K562 (cell line): Measurements from ENCODE around the gene DLGAP1. TPM values are rescaled to one million over a fixed set of nuclear protein-coding genes. Genes with fewer than 3 reads are reported as not detected.
A peak's percentile ranks its signal among the peaks of the same experiment; 100 is the strongest.

ENCODE experiments used
- BACH1 ChIP-seq: fragments of 200-800 bp; sonication (Bioruptor generic); IDR thresholded peaks from 2 replicates; pipeline ENCODE4 v1.6.1; 2016; ENCODE audit warnings: missing genetic modification characterization, missing compliant biosample characterization
- CCAR2 ChIP-seq: fragments of 200-400 bp; formaldehyde crosslinking; IDR thresholded peaks from 2 replicates; pipeline ENCODE4 v1.6.1; 2017; ENCODE audit warnings: mild to moderate bottlenecking, low read depth, low read length
- CEBPB ChIP-seq: fragments of 450-650 bp; IDR thresholded peaks from 2 replicates; pipeline ENCODE4 v1.6.1; 2016; ENCODE audit warnings: missing genetic modification characterization, missing compliant biosample characterization
- ELF4 ChIP-seq: fragments of 450-650 bp; formaldehyde crosslinking; IDR thresholded peaks from 2 replicates; pipeline ENCODE4 v1.4.0; 2022; ENCODE audit warnings: missing genetic modification characterization
- ETV1 ChIP-seq: fragments of 450-650 bp; conservative IDR thresholded peaks from 2 replicates; pipeline ENCODE4 v1.6.1; 2016; ENCODE audit warnings: missing genetic modification characterization, control low read depth, low read depth, missing compliant biosample characterization
- FOXP1 ChIP-seq: sonication (generic); formaldehyde crosslinking; IDR thresholded peaks from 2 replicates; pipeline ENCODE4 v1.8.0; 2022; ENCODE audit warnings: mild to moderate bottlenecking, missing genetic modification reagents
- GABPB2 ChIP-seq: fragments of 250-450 bp; sonication (Bioruptor Pico); conservative IDR thresholded peaks from 2 replicates; pipeline ENCODE4 v1.5.1; 2021; ENCODE audit warnings: mild to moderate bottlenecking
- HDAC3 ChIP-seq: fragments of 450-650 bp; IDR thresholded peaks from 2 replicates; pipeline ENCODE4 v1.6.1; 2018; ENCODE audit warnings: borderline replicate concordance, mild to moderate bottlenecking, moderate library complexity; ENCODE audit not compliant: partially characterized antibody
- MYBL2 ChIP-seq, 2 experiments: fragments of 450-650 bp in 1 of 2; sonication (generic) in 1 of 2; formaldehyde crosslinking in 1 of 2; IDR thresholded peaks; 2 replicates each; pipeline versions ENCODE4 v1.6.1 to v1.8.1; 2017 to 2022; ENCODE audit warnings: borderline replicate concordance in 1 of 2, inconsistent platforms in 1 of 2, low read depth in 1 of 2, mild to moderate bottlenecking in 1 of 2, missing genetic modification reagents in 1 of 2, moderate library complexity in 1 of 2
- STAT5B ChIP-seq: fragments of 250-450 bp; sonication (Bioruptor Pico); IDR thresholded peaks from 2 replicates; pipeline ENCODE4 v1.8.0; 2021; ENCODE audit warnings: mild to moderate bottlenecking, inconsistent platforms
- YBX1 ChIP-seq: fragments of 450-650 bp; IDR thresholded peaks from 2 replicates; pipeline ENCODE4 v1.7.1; 2016; ENCODE audit warnings: mild to moderate bottlenecking
- ZKSCAN3 ChIP-seq: fragments of 250-450 bp; sonication (Bioruptor Pico); IDR thresholded peaks from 2 replicates; pipeline ENCODE4 v1.4.0; 2020
- ZNF133 ChIP-seq: fragments of 250-450 bp; sonication (Bioruptor Pico); IDR thresholded peaks from 2 replicates; pipeline ENCODE4 v1.4.0; 2020; ENCODE audit warnings: mild to moderate bottlenecking
- ZNF583 ChIP-seq: fragments of 250-450 bp; sonication (Bioruptor Pico); IDR thresholded peaks from 2 replicates; pipeline ENCODE4 v1.4.0; 2020
- ZNF76 ChIP-seq: fragments of 250-450 bp; sonication (Bioruptor Pico); IDR thresholded peaks from 2 replicates; pipeline ENCODE4 v1.4.0; 2020; ENCODE audit warnings: mild to moderate bottlenecking, moderate library complexity, borderline replicate concordance
- ZNF780A ChIP-seq: fragments of 250-450 bp; sonication (Bioruptor Pico); IDR thresholded peaks from 2 replicates; pipeline ENCODE4 v1.5.0; 2021; ENCODE audit warnings: mild to moderate bottlenecking
- polyA plus RNA-seq, 8 experiments: library from polyadenylated mRNA; depleted of rRNA in 4 of 8; stranded (reverse) in 5 of 8; unstranded in 3 of 8; fragments of >200 nt; fragmentation: Nextera tagmentation in 2 of 8; fragmentation: Illumina TruSeq in 1 of 8; extraction: Ambion mirVana in 2 of 8; extraction: Trizol in 1 of 8; gene quantifications; 2 replicates each; pipeline versions ENCODE4 v1.2.1 to v1.2.3, GENCODE V29; 2011 to 2014; ENCODE audit warnings: inconsistent platforms in 1 of 8, missing spikeins in 1 of 8
- total RNA-seq, 7 experiments: library from RNA; depleted of rRNA in 6 of 7; stranded (reverse); fragments of >200 nt in 6 of 7; fragmentation: Illumina TruSeq in 2 of 7; extraction: Trizol in 2 of 7; gene quantifications; 2 replicates each; pipeline versions ENCODE4 v1.2.1 to v1.2.3, GENCODE V29; 2011 to 2021; ENCODE audit warnings: low replicate concordance in 1 of 7
- TF ChIP-seq, protein P1 (sequence below): IDR thresholded peaks from 3 replicates; pipeline ENCODE4 v1.6.1; 2011; ENCODE audit warnings: borderline replicate concordance, mild to moderate bottlenecking; ENCODE audit not compliant: insufficient read length, insufficient read depth
- TF ChIP-seq, protein P2 (sequence below): fragments of 450-650 bp; IDR thresholded peaks from 2 replicates; pipeline ENCODE4 v1.7.0; 2016; ENCODE audit warnings: borderline replicate concordance
- TF ChIP-seq, protein P3 (sequence below): fragments of 250-450 bp; sonication (Bioruptor Pico); IDR thresholded peaks from 2 replicates; pipeline ENCODE4 v1.4.0; 2020; ENCODE audit warnings: borderline replicate concordance
- TF ChIP-seq, protein P4 (sequence below), 2 experiments: fragments of 450-650 bp; conservative IDR thresholded peaks; 2 replicates each; pipeline ENCODE4 v1.6.1; 2017; ENCODE audit warnings: mild to moderate bottlenecking in 2 of 2, moderate library complexity in 2 of 2

The DLGAP1 gene
- total and polyA plus RNA-seq, 9 of the 15 experiments (the other 6 are each of a cell fraction or from before 2014, with no cell fraction given), result 0.04 to 0.22 (median 0.08) TPM

DNA sequence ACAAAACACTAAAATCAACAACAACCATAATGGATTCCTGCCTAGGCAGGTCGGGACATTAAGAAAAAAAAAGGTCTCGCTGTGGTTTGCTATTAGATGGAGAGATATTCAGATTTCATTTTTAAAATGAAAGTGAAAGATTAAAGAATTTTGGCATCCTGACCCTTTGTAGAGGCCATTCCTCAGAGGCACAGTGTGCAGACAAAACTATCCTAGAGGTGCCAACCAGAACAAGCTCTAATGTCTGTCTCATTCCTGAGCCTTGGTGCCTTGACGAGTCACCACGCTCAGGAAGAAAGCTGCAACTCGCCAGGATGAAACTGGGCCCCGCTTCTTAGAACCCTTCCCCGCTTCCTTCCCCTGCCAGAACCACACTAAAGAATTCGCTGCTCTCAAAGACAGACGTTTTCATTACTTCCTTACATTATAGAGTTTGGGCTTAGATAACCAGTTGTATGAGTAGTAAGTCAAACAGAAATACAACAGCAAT, 849.1 kb downstream of the DLGAP1 start (continued):
- TF ChIP-seq HDAC3, result no peak
- no peak for TF ChIP-seq MYBL2 (IDR thresholded peaks at IDR 0.05; ENCODE audit: low read depth)
- TF ChIP-seq MYBL2 (CRISPR knock-in tag; IDR thresholded peaks at IDR 0.05; ENCODE audit: borderline replicate concordance), result no peak
- TF ChIP-seq YBX1, result no peak
- 0 out of 2 replicates have a peak, but pooled peaks have one; percentile 48 for TF ChIP-seq ZNF583 (CRISPR knock-in tag)
- TF ChIP-seq BACH1, result 0 out of 2 replicates have a peak, but pooled peaks have one; percentile 32
- TF ChIP-seq ELF4, result no peak
- no peak for TF ChIP-seq GABPB2 (CRISPR knock-in tag)
- no peak for TF ChIP-seq FOXP1
- TF ChIP-seq, protein P1, sequence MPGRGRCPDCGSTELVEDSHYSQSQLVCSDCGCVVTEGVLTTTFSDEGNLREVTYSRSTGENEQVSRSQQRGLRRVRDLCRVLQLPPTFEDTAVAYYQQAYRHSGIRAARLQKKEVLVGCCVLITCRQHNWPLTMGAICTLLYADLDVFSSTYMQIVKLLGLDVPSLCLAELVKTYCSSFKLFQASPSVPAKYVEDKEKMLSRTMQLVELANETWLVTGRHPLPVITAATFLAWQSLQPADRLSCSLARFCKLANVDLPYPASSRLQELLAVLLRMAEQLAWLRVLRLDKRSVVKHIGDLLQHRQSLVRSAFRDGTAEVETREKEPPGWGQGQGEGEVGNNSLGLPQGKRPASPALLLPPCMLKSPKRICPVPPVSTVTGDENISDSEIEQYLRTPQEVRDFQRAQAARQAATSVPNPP, result no peak
- TF ChIP-seq, protein P2, sequence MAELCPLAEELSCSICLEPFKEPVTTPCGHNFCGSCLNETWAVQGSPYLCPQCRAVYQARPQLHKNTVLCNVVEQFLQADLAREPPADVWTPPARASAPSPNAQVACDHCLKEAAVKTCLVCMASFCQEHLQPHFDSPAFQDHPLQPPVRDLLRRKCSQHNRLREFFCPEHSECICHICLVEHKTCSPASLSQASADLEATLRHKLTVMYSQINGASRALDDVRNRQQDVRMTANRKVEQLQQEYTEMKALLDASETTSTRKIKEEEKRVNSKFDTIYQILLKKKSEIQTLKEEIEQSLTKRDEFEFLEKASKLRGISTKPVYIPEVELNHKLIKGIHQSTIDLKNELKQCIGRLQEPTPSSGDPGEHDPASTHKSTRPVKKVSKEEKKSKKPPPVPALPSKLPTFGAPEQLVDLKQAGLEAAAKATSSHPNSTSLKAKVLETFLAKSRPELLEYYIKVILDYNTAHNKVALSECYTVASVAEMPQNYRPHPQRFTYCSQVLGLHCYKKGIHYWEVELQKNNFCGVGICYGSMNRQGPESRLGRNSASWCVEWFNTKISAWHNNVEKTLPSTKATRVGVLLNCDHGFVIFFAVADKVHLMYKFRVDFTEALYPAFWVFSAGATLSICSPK, result no peak
- TF ChIP-seq CEBPB (tag), result no peak
- no peak for TF ChIP-seq ZNF76 (CRISPR knock-in tag)
- TF ChIP-seq, protein P3, sequence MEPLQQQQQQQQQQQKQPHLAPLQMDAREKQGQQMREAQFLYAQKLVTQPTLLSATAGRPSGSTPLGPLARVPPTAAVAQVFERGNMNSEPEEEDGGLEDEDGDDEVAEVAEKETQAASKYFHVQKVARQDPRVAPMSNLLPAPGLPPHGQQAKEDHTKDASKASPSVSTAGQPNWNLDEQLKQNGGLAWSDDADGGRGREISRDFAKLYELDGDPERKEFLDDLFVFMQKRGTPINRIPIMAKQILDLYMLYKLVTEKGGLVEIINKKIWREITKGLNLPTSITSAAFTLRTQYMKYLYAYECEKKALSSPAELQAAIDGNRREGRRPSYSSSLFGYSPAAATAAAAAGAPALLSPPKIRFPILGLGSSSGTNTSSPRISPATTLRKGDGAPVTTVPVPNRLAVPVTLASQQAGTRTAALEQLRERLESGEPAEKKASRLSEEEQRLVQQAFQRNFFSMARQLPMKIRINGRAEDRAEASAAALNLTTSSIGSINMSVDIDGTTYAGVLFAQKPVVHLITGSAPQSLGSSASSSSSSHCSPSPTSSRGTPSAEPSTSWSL (CRISPR knock-in tag), result no peak
- TF ChIP-seq ZNF133, result no peak
- no peak for TF ChIP-seq STAT5B (CRISPR knock-in tag)
- TF ChIP-seq, protein P4, sequence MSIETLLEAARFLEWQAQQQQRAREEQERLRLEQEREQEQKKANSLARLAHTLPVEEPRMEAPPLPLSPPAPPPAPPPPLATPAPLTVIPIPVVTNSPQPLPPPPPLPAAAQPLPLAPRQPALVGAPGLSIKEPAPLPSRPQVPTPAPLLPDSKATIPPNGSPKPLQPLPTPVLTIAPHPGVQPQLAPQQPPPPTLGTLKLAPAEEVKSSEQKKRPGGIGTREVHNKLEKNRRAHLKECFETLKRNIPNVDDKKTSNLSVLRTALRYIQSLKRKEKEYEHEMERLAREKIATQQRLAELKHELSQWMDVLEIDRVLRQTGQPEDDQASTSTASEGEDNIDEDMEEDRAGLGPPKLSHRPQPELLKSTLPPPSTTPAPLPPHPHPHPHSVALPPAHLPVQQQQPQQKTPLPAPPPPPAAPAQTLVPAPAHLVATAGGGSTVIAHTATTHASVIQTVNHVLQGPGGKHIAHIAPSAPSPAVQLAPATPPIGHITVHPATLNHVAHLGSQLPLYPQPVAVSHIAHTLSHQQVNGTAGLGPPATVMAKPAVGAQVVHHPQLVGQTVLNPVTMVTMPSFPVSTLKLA (conservative IDR thresholded peaks at IDR 0.05), result no peak
- TF ChIP-seq ETV1 (tag), result no peak
- TF ChIP-seq CCAR2, result no peak
- TF ChIP-seq ZNF780A, result no peak
- TF ChIP-seq ZKSCAN3 (CRISPR knock-in tag), result no peak
